ENCODE results near the gene KCNK2.

The KCNK2 gene

GRCh38 chr1:215101511-215101910 is 19.0 kb downstream of the KCNK2 start:
- DNase-seq, result no peak

DNA sequence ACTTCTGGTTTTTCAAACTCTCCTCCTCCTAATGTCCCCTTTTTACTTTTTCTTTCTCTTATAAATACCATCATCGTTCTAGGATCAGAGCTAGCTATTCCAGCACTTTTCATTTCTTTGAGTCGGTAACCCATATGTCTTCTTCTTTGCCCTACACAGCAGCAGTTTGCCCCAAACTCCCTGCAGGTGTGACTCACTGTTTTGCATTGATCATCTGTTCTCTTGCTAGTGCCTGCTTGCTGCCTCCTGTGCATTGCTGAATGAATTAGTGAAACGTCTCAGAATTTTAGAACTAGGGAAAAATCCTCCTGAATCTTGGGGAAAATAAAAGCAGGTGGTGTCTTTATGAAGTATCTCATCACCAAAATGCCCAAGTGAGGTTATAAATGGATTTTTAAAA is 21.7 kb downstream of the KCNK2 start:
- no peak for DNase-seq

GRCh38 chr1:215106067-215106466 is 23.5 kb downstream of the KCNK2 start:
- DNase-seq, result no peak

GRCh38 chr1:215109171-215109570 is 26.6 kb downstream of the KCNK2 start:
- no peak for DNase-seq

DNA sequence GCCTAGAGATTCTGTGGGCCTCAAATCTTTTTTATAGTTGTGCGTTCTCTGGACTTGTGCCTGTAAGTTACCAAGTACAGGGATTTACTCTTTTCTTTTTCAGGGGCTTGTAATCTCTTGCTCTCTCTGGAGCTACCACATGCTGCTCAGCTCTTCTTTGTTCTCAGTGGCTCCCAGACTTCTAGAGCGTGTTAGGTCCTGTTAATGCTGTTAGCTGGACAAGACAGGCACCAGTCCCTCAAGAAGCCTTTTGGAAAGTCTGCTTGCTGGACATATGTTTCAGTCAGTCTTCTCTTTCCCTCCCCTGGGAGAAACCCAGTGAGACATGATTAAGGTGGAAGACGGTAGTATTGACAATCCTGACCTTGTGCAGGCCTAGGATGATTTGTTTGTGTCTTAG is 29.4 kb downstream of the KCNK2 start:
- no peak for DNase-seq

GRCh38 chr1:215113776-215114153 is 31.2 kb downstream of the KCNK2 start:
- no peak for DNase-seq

- no peak for DNase-seq
Measured at GRCh38 chr1:215114154-215114933, 31.8 kb downstream of the KCNK2 start.

DNA sequence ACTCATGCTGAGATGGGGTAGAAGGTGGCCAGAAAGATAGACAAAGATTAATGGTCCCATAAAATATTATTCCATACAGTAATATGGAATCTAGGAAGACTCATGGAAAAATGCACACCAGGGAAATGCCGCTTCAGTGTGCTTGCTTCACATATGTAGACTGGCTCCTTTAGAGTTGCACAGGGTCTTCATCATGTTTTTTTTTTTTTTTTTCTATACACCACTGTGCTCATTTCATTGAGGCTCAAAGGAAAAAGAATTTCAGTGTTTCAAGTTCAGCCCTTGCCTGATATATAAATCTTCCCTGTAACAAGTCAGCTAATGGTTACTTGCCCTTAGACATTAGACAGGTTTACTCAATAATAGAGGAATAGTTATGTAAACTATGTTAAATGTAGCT is 33.2 kb downstream of the KCNK2 start:
- DNase-seq, result no peak

DNA sequence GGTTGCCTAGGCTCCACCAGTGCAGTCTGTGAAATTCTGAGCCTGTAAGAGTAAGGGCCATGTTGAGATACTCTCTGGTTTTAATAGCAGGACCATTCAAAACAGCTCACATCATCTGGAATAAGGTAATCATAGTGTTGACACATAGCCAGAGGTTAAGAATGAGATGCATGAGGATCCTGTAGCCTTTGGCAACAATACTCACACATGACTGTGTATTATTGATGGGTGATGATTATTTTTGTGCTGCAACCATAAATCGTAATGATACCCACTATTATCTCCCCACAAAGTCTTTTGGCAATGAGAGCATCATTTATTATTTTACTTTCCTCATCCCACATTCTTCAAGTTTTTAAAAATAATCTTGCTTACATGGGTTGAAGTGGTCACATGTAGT is 35.5 kb downstream of the KCNK2 start:
- DNase-seq, result no peak

- no peak for DNase-seq
Measured at GRCh38 chr1:215119056-215119455, 36.5 kb downstream of the KCNK2 start.

DNA sequence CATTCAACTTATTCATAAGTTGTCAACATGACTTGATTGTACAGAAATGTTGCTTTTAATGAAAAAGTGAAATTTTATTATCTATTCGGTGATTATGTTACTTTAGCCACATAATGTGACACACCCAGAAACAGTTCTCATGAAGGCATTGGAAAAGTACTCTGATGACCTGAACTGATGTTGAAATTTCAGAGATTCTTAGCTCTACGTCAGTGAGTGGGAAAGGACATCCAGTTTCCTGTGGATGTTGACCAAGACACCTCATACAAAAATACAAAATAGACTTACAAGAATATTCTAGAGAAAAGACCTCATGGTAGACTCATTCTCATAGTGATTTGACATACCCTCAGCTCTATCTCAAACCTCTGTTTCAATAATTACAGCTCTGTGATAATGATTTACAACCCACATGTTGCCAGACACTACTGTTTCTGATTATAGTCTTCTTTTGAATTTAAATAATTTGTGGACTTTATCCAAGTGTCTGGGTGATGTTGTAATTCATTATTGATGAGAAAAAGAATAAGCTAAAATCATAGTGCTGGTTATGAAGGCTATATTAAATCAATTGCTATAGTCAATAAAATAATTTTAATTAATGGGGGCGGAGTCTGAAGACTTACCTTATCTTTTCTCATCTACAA is 37.3 kb downstream of the KCNK2 start:
- DNase-seq, result no peak

DNA sequence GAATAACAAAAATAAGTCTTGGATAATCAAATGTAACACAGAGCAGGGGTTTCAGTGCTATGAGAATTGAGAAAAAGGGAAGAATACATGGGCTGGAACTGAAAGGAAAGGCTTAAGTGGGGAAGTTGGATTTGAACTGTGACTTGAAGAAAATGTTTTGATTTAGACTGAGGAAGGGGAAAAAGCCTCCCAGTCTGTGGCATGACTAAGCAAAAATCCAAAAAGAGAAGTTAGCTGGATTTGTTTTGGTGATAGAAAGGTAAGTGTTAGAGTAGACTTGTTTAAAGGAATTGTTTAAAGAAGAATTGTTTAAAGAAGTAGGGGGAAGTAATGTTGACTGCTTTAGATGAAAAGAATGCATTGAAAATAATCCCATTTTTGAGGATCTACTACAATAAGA is 46.0 kb downstream of the KCNK2 start:
- DNase-seq, result no peak

- no peak for DNase-seq
Measured at GRCh38 chr1:215131291-215131690, 48.8 kb downstream of the KCNK2 start.

GRCh38 chr1:215132156-215132555 is 49.6 kb downstream of the KCNK2 start:
- no peak for DNase-seq

DNA sequence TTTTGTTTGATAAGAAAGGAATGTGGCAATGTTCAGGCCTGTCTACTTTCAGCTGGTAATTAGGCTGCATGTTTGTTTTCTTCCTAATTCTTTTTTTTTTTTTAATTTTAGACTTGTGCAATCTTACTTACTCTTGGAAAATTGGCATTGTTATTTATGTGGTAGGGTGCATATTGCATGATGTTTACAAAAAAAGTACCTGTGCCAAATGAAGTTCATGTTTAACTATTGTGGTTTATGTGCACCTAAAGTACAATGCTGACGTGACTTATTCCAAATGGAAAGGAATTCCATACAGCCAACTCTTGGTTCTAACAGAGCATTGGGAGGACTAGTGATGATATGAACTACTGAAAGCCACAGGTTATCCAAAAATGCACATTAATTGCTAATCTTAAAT is 51.0 kb downstream of the KCNK2 start:
- DNase-seq, result no peak

DNA sequence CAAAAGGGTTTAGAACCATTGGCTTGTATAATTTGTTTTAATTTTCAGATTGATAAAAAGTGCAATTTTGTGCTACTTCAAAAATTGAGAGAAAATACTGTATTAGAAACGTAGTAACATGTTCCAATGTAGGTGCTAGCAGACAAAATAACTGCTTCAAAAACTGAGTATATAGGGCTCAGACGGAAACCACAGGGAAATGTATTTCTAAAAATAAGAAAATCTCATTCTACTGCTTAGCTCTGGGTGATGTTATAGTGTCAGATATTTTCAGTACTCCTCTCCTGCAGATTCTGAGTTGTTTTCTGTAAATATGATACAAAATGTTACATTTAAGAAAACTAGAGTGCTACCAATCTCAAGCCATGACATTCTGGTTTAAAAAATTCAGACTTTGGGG is 55.4 kb downstream of the KCNK2 start:
- DNase-seq, result no peak

GRCh38 chr1:215140135-215140534 is 57.6 kb downstream of the KCNK2 start:
- DNase-seq, result no peak

- no peak for DNase-seq
Measured at GRCh38 chr1:215141460-215141859, 58.9 kb downstream of the KCNK2 start.

DNA sequence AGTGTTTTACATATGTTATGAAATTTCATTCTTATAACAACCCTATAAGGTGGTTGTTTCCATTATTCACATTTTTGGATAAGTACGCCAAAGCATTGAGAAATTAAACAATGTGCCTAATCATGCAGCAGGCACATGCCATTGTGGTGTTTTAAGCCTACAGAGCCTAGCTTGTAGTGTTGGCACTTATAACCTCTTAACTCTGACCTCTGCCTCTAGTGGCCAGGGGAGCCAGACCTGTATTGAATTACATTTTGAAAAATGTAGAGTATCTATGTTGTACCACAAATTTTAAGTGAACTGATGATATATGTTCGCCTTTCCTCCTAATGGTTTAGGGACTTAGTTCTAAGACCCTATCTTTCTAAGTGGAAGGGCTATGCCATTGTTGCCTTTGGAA is 61.0 kb downstream of the KCNK2 start:
- no peak for DNase-seq

GRCh38 chr1:215146240-215146975 is 63.9 kb downstream of the KCNK2 start:
- no peak for DNase-seq

- no peak for DNase-seq
Measured at GRCh38 chr1:215147024-215147423, 64.5 kb downstream of the KCNK2 start.

- DNase-seq, result no peak
Measured at GRCh38 chr1:215151841-215152549, 69.5 kb downstream of the KCNK2 start.

DNA sequence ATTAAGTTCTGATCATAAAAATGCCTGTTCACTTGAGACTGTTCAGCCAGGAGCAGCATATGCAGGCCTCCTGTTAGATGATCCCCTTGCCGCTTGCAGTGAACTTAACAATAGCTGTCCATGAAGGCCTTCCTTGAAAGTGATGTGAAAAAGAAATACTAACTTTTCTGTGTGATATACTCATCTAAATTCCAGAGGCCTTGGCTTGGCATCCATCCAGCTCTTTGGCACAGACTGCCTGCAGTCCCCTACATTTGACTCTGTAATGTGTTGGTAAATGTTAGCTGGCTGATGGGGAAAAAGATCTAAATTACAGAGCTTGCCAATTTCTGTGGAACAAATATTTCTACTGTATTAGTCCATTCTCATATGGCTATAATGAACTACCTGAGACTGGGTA is 73.7 kb downstream of the KCNK2 start:
- DNase-seq, result no peak

DNA sequence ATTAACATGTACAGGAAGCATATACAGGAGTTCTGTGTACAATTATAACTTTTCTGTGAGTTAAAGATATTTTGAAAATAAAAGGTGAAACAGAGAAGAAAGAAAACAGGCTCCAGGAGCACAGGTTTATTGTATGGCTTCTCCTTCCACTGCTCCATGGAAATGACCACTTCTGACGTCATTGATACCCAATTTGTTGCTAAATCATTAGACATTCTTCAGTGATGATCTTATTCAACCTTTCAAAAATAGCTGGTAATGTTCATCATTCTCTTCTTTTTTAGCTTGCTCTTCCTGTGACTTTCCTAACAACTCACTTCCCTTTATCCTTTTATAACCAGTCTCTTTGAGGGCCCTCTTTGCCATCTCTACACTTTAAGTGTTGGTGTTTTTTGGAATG is 77.8 kb downstream of the KCNK2 start:
- no peak for DNase-seq
